Brain microvascular endothelial cell (primary cell): ENCODE results near the gene TNFAIP1.
"Not testable (repeated sequence)": the region's sequence is repeated elsewhere in the genome, so short reads cannot be mapped to it uniquely, and the experiment has no call there.

Experiments used
- DNase-seq: peaks from one replicate; pipeline ENCODE4 v3.0.0-alpha.2; 2020
- H3K27ac ChIP-seq: fragments of 250-450 bp; sonication (Bioruptor Pico); 2 replicates; pipeline ENCODE4 v1.5.1; 2020; ENCODE audit warnings: mild to moderate bottlenecking, moderate library complexity
- H3K27me3 ChIP-seq: fragments of 250-450 bp; sonication (Bioruptor Pico); replicated peaks from 2 replicates; pipeline ENCODE4 v1.5.1; 2020; ENCODE audit warnings: mild to moderate bottlenecking
- H3K36me3 ChIP-seq: fragments of 250-450 bp; sonication (Bioruptor Pico); replicated peaks from 2 replicates; pipeline ENCODE4 v1.5.1; 2020; ENCODE audit warnings: mild to moderate bottlenecking
- H3K4me3 ChIP-seq: 2 replicates; pipeline ENCODE4 v1.5.1; 2011; ENCODE audit warnings: low read depth, mild to moderate bottlenecking, control low read depth, low read length, moderate library complexity
- in situ Hi-C: cut with HindIII; loops from 2 replicates; pipeline ENCODE4 v1.10.0; 2017; ENCODE audit warnings: low sequenced_read_pairs, low pct_ligation_motif_present
- TF ChIP-seq, protein P1 (sequence below): IDR thresholded peaks from 2 replicates; pipeline ENCODE4 v1.5.1; 2011; ENCODE audit warnings: low read depth, mild to moderate bottlenecking, moderate library complexity, low read length, control low read depth, inconsistent platforms; ENCODE audit errors: missing control alignments

The TNFAIP1 gene

DNA sequence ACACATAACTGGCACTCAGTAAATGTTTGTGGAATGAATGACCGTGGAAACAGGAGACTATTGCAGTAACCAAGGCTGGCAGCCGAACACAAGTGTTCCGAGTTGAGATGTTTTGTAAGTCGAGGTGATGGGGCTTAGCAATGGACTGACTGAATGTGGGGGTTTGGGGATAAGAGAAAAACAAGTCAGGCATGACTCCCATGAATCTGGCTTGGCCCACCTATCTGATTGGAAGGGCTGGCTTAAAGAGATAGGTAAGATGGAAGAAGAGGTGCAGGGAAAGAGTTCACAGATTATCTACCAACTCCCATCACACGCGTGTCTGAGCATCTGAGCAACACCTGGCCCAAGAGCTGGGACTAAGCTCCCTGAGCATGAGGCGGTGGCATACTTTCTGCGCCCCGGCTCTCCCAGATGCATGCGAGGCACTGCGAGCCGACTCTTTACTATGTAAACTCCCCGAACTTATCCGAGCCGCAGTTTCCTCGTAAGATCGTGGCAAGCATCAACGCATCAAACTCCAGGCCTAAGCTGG lies 828 bp upstream of the TNFAIP1 start:
- Histone ChIP-seq H3K4me3 (peak overlapping the region; percentile 91), H3K36me3 (peaks cover 6% of the 10 kb centered on the region), H3K27ac (peak overlapping the region; percentile 95), H3K27me3 (no peaks in the 10 kb centered on the region)
- TF ChIP-seq, protein P1, sequence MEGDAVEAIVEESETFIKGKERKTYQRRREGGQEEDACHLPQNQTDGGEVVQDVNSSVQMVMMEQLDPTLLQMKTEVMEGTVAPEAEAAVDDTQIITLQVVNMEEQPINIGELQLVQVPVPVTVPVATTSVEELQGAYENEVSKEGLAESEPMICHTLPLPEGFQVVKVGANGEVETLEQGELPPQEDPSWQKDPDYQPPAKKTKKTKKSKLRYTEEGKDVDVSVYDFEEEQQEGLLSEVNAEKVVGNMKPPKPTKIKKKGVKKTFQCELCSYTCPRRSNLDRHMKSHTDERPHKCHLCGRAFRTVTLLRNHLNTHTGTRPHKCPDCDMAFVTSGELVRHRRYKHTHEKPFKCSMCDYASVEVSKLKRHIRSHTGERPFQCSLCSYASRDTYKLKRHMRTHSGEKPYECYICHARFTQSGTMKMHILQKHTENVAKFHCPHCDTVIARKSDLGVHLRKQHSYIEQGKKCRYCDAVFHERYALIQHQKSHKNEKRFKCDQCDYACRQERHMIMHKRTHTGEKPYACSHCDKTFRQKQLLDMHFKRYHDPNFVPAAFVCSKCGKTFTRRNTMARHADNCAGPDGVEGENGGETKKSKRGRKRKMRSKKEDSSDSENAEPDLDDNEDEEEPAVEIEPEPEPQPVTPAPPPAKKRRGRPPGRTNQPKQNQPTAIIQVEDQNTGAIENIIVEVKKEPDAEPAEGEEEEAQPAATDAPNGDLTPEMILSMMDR: no peak
- in situ Hi-C loops: no loop called here
- no peak for DNase-seq

GRCh38 chr17:28335959-28336871 lies 654 bp downstream of the TNFAIP1 start:
- peak overlapping the region; percentile 91 for H3K4me3 ChIP-seq
- TF ChIP-seq, protein P1: no peak
- in situ Hi-C loops: no loop called here
- DNase-seq: peak; percentile 89
- H3K27ac ChIP-seq: peak overlapping the region; percentile 96
- H3K36me3 ChIP-seq: peaks cover 19% of the 10 kb centered on the region
- H3K27me3 ChIP-seq: no peaks in the 10 kb centered on the region

DNA sequence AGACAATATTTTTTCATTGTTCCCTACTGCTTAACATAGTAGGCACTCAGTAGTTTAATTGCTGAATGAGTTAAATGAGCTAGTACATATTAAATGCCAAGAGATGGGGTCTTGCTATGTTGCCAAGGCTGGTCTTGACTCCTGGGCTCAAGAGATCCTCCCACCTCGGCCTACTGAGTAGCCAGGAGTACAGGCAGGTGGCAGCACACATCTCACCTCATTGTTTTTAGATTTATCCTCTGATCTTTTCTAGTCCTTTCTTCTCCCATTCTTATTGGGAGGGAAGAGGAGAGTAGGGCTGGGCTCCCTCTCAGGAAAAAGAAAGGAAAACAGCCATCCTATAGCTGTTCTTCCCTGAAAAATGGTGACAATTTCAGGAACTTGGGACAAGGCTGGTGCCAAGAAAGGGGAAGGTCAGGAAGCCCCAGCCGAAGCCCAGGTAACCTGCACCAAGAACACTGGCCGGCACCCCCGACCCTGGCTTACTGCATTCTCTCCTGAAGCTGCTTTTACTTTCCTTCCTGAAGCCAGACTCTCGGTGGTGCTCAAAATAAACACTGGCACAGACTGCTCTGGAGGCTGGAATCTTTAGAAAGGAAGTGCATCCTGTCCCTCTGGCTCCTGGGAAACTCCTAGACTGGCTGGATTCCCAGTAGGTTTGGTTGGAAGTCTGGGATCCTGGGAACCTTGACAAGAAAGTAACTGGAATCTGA lies 2.7 kb downstream of the TNFAIP1 start:
- in situ Hi-C loops: no loop called here
- DNase-seq: peak; percentile 38
- Histone ChIP-seq H3K27me3 (no peaks in the 10 kb centered on the region), H3K4me3 (no peak overlapping the region), H3K27ac (peak overlapping the region; percentile 29), H3K36me3 (peaks cover 35% of the 10 kb centered on the region)
- TF ChIP-seq, protein P1: no peak

DNA sequence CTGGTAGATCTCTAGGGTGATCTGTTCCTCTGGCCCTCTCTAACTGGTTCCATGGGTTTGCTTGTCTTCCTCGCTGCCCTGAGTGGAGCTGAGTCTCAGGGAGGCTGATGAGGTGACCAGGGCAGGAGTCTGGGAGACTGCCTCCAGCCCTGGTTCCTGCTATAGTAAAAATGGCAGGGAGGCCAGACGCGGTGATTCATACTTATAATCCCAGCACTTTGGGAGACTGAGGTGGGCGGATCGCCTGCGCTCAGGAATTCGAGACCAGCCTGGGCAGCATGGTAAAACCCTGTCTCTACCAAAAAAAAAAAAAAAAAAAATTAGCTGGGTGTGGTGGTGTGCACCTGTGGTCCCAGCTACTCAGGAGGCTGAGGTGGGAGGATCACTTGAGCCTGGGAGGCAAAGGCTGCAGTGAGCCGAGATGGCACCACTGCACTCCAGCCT lies 3.2 kb downstream of the TNFAIP1 start:
- Histone ChIP-seq H3K36me3 (peaks cover 39% of the 10 kb centered on the region), H3K27ac (peak overlapping the region; percentile 29)
- in situ Hi-C loops, DNase-seq, H3K27me3 ChIP-seq, H3K4me3 ChIP-seq: not testable (repeated sequence)

DNA sequence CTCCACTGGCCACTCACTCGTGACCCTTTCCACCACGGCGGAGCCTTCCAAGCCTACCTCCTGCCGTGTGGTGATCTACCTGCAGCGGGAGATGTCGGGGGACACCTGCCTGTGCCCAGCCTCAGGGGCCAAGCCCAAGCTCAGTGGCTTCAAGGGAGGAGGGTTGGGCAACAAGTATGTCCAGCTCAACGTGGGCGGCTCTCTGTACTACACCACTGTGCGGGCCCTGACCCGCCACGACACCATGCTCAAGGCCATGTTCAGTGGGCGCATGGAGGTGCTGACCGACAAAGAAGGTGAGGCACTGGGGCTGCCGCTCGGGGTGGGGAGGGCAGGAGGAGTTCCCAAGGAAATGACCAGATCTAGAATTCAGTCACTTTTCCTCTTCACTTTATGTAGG lies 3.9 kb downstream of the TNFAIP1 start:
- H3K27ac ChIP-seq: no peak overlapping the region
- TF ChIP-seq, protein P1: no peak
- in situ Hi-C loops: no loop called here

DNA sequence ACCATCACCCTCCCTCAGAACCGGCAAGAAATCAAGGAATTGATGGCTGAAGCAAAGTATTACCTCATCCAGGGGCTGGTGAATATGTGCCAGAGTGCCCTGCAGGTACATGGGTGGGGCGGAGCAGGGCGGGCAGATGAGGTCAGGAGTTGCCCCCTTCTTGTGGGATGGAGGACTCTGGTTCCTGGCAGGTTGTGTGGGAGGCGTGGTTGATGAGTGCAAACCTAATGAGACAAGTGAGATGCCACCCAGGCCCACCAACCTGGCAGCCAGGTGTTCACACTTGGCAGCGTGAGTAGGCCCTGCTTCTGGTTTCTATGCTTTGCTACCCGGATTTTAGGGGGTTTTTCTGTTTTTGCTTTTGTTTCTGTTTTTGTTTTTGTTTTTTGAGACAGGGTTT lies 4.8 kb downstream of the TNFAIP1 start:
- TF ChIP-seq, protein P1: no peak
- no peak overlapping the region for H3K4me3 ChIP-seq
- in situ Hi-C loops: no loop called here
- DNase-seq: no peak
- H3K27me3 ChIP-seq: no peaks in the 10 kb centered on the region
- H3K27ac ChIP-seq: no peak overlapping the region
- peaks cover 49% of the 10 kb centered on the region for H3K36me3 ChIP-seq

More for the DNA sequence above, 3.9 kb downstream of the TNFAIP1 start:
- no peak for DNase-seq
- Histone ChIP-seq H3K27me3 (no peaks in the 10 kb centered on the region), H3K36me3 (peaks cover 44% of the 10 kb centered on the region), H3K4me3 (no peak overlapping the region)
